ENCODE measurements around the gene TM9SF4. TPM values are rescaled to one million over a fixed set of nuclear protein-coding genes. Genes with fewer than 3 reads are reported as not detected.

Gene TM9SF4
- total and polyA plus RNA-seq, 2 of the 8 experiments (the other 6 are each of a cell fraction or from before 2014, with no cell fraction given) = 38.4 to 68.7 TPM

DNA sequence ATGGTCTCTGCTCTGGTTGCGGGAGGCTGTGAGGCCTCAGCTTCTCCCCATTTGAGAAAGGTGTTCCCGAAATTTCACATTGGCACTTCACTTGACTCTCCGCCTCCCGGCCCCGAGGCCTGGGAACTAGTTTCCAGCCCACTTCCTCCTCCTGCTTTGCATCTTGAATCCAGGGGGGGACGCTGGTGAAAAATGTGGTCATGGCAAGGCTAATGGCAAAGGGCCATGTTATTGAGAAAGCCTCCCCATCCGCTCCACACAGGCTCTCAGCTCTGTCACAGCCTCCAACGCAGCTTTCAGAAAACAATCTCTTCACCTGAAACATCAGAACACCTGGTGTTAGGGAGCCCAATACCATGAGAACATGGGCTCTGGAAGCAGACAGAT lies 92.5 kb downstream of the TM9SF4 start:
- H3K23ac ChIP-seq (ENCODE audit: insufficient read length) = no peak overlapping the region
- H3K27me3 ChIP-seq (replicated peaks in 1 of 4; ENCODE audit: control insufficient read depth in 3 of 4, extremely low read depth in 1 of 4, insufficient read depth in 3 of 4, low read length in 3 of 4) = no peaks in the 10 kb centered on the region; a peak in 2 of 7 replicates
- FAIRE-seq = no peak
- no peak overlapping the region for H2AFZ ChIP-seq (ENCODE audit: low read length)
- H3K23me2 ChIP-seq (ENCODE audit: low read depth, low read length) = peaks cover 5% of the 10 kb centered on the region; the same call in 1 of the 2 replicates
- peaks cover 13% of the 10 kb centered on the region for H3K79me1 ChIP-seq (ENCODE audit: low read depth, low read length)
- no peak for TF ChIP-seq MAFK (IDR thresholded peaks at IDR 0.05; ENCODE audit: low read depth, low read length)
- H3K18ac ChIP-seq (ENCODE audit: extremely low read depth, low read length) = no peak overlapping the region
- H4K91ac ChIP-seq (replicated peaks; ENCODE audit: insufficient read length, low read length) = no peak overlapping the region
- 92% methylated on average over 8 of the region's 8 CpGs; no CpG with 5 or more reads in 1 of the 2 experiments for WGBS, 2 experiments (ENCODE audit: extremely low coverage in 1 of 2, insufficient coverage in 1 of 2, insufficient read length in 1 of 2, insufficient replicate concordance in 2 of 2, low coverage in 1 of 2, low lambda C conversion rate in 2 of 2, missing lambda C conversion rate in 1 of 2)
- POLR2A ChIA-PET (ENCODE audit: partially characterized antibody) = interaction anchor here (0.6 to 8.7 kb wide), 5 partner anchors 11 to 17 kb away, joined by 3 to 77 read pairs (median 3); no protein-coding TSS in a partner anchor
- no peak overlapping the region for H2BK15ac ChIP-seq (ENCODE audit: low read length)
- H2AK5ac ChIP-seq (ENCODE audit: low read depth, low read length) = no peak overlapping the region
- H2BK5ac ChIP-seq (ENCODE audit: low read depth, low read length) = no peak overlapping the region
- no peak overlapping the region; a peak in 1 of 4 replicates for H3K4me2 ChIP-seq (ENCODE audit: insufficient read depth in 1 of 2, low read depth in 2 of 2, low read length in 2 of 2)
- H3K9ac ChIP-seq (replicated peaks in 1 of 4; ENCODE audit: extremely low read depth in 1 of 4, low read depth in 3 of 4, low read length in 3 of 4) = no peak overlapping the region
- no peak overlapping the region for H3K14ac ChIP-seq (ENCODE audit: insufficient read length)
- no peak for DNase-seq (ENCODE audit: low read depth in 1 of 2, low spot score in 2 of 2)
- CTCF ChIA-PET (ENCODE audit: partially characterized antibody) = interaction anchor here (0.6 to 1.3 kb wide), 3 partner anchors 12 to 87 kb away, joined by 3 to 4 read pairs (median 3); no protein-coding TSS in a partner anchor
- no peak overlapping the region for H2BK120ac ChIP-seq (replicated peaks; ENCODE audit: low read depth, low read length)
- peaks cover 16 to 23% of the 10 kb centered on the region in 2 experiments for H4K20me1 ChIP-seq (replicated peaks in 1 of 2; ENCODE audit: control insufficient read depth in 1 of 2, insufficient read depth in 2 of 2, low read length in 2 of 2)
- H2BK12ac ChIP-seq (ENCODE audit: low read depth, low read length) = no peak overlapping the region
- no peak overlapping the region for H3K27ac ChIP-seq (ENCODE audit: low read depth, low read length)
- no peak overlapping the region for H4K8ac ChIP-seq (ENCODE audit: extremely low read depth, insufficient read depth, low read length)
- peaks cover 0 to 25% (median 16%) of the 10 kb centered on the region in 4 experiments; a peak in 4 of 7 replicates for H3K4me1 ChIP-seq (replicated peaks in 1 of 4; ENCODE audit: control insufficient read depth in 3 of 4, insufficient read depth in 4 of 4, low read length in 3 of 4)
- no peak overlapping the region for H2BK20ac ChIP-seq (ENCODE audit: low read length)
- H3K4me3 ChIP-seq (ENCODE audit: extremely low read depth in 1 of 4, insufficient read depth in 2 of 4, low read depth in 3 of 4, low read length in 4 of 4) = no peak overlapping the region
- no peak overlapping the region for H4K5ac ChIP-seq (ENCODE audit: insufficient read length, low read depth, low read length)
- no peaks in the 10 kb centered on the region for H3K9me3 ChIP-seq (ENCODE audit: insufficient read depth in 2 of 2, low read depth in 1 of 2, low read length in 1 of 2)
- no peak overlapping the region for H3K4ac ChIP-seq (replicated peaks; ENCODE audit: insufficient read length, low read depth, low read length)
- H3K79me2 ChIP-seq (ENCODE audit: control insufficient read depth in 1 of 2, insufficient read depth in 2 of 2, low read length in 2 of 2) = peaks cover 19 to 71% of the 10 kb centered on the region in 2 experiments
- no peak overlapping the region for H3K56ac ChIP-seq (replicated peaks; ENCODE audit: insufficient read length, low read depth, low read length)
- peaks cover 31 to 50% (median 42%) of the 10 kb centered on the region in 4 experiments for H3K36me3 ChIP-seq (ENCODE audit: control insufficient read depth in 2 of 4, insufficient read depth in 4 of 4, low read length in 3 of 4)

Data from H1 (cell line).